ENCODE data around the gene UQCRC2. TPM values are rescaled to one million over a fixed set of nuclear protein-coding genes. Genes with fewer than 3 reads are reported as not detected.

Gene UQCRC2
- total and polyA plus RNA-seq, 2 donors (not counting 3 experiments of a cell fraction or from before 2014, with no cell fraction given) = 132 to 189 TPM

GRCh38 chr16:22012241-22012640, 59.1 kb downstream of the UQCRC2 start:
- peaks cover 91% of the 10 kb centered on the region for H3K79me2 ChIP-seq (ENCODE audit: control insufficient read depth, insufficient read depth, low read length)
- CTCF ChIA-PET = interaction anchor here (0.7 to 27.0 kb wide), 4 partner anchors 15 to 87 kb away, joined by 5 to 994 read pairs (median 6); no protein-coding TSS in a partner anchor
- H2AFZ ChIP-seq (ENCODE audit: low read depth, low read length) = no peak overlapping the region
- peaks cover 14% of the 10 kb centered on the region for H4K20me1 ChIP-seq (replicated peaks; ENCODE audit: control insufficient read depth, extremely low read depth, insufficient read depth, low read length)
- POLR2A ChIA-PET = no interaction called here
- no peak overlapping the region for H3K9ac ChIP-seq (replicated peaks; ENCODE audit: extremely low read depth, insufficient read depth, low read length)
- dilution Hi-C loops (cut with MboI; ENCODE audit: extremely low pct_ligation_motif_present, low sequenced_read_pairs) = no loop called here
- peaks cover 19% of the 10 kb centered on the region for H3K4me1 ChIP-seq (ENCODE audit: control insufficient read depth, extremely low read depth, insufficient read depth, low read length)
- no peaks in the 10 kb centered on the region for H3K9me3 ChIP-seq (replicated peaks; ENCODE audit: control insufficient read depth, insufficient read depth, low read length)
- no peak overlapping the region for H3K27ac ChIP-seq (ENCODE audit: insufficient read depth, low read depth, low read length)
- H3K27me3 ChIP-seq (ENCODE audit: control insufficient read depth in 2 of 2, insufficient read depth in 2 of 2, low read length in 2 of 2) = no peaks in the 10 kb centered on the region
- no peak overlapping the region for H3K4me2 ChIP-seq (ENCODE audit: insufficient read depth, low read length)
- H3K4me3 ChIP-seq (replicated peaks in 1 of 3; ENCODE audit: insufficient read depth in 1 of 3, low read depth in 1 of 3, low read length in 3 of 3) = no peak overlapping the region
- FAIRE-seq (no peak), DNase-seq (ENCODE audit: low read depth, low spot score) (no peak)
- H3K36me3 ChIP-seq (ENCODE audit: control insufficient read depth in 2 of 2, extremely low read depth in 1 of 2, insufficient read depth in 2 of 2, low read length in 2 of 2) = no peaks in the 10 kb centered on the region
- no peaks in the 10 kb centered on the region for H3K9me1 ChIP-seq (replicated peaks; ENCODE audit: control insufficient read depth, extremely low read depth, insufficient read depth, low read length)
- no TSS peak for BruUV-seq (replicated peaks)
- no peak for TF ChIP-seq JUN (IDR thresholded peaks at IDR 0.05; ENCODE audit: borderline replicate concordance, insufficient read depth, insufficient read length, low read depth)
- TF ChIP-seq MAX (IDR thresholded peaks at IDR 0.05; ENCODE audit: insufficient read depth, insufficient read length) = no peak
- no peak for TF ChIP-seq MYC (IDR thresholded peaks at IDR 0.05; ENCODE audit: low read depth, low read length)
- no peak for TF ChIP-seq CTCF (IDR thresholded peaks at IDR 0.05; ENCODE audit: extremely low read depth in 1 of 2, insufficient read depth in 1 of 2, low read depth in 1 of 2, low read length in 2 of 2)
- TF ChIP-seq EZH2 (IDR thresholded peaks at IDR 0.05; ENCODE audit: borderline replicate concordance, low read depth, low read length, severe bottlenecking) = no peak
- intact Hi-C loops (cut with micrococcal nuclease) = no loop called here

GRCh38 chr16:22013486-22013885, 60.3 kb downstream of the UQCRC2 start:
- Histone ChIP-seq H3K4me3 (replicated peaks in 1 of 3; ENCODE audit: insufficient read depth in 1 of 3, low read depth in 1 of 3, low read length in 3 of 3) (no peak overlapping the region), H3K4me2 (ENCODE audit: insufficient read depth, low read length) (no peak overlapping the region), H3K9ac (replicated peaks; ENCODE audit: extremely low read depth, insufficient read depth, low read length) (no peak overlapping the region), H3K36me3 (ENCODE audit: control insufficient read depth in 2 of 2, extremely low read depth in 1 of 2, insufficient read depth in 2 of 2, low read length in 2 of 2) (no peaks in the 10 kb centered on the region), H3K4me1 (ENCODE audit: control insufficient read depth, extremely low read depth, insufficient read depth, low read length) (peaks cover 19% of the 10 kb centered on the region), H3K27ac (ENCODE audit: insufficient read depth, low read depth, low read length) (no peak overlapping the region), H3K79me2 (ENCODE audit: control insufficient read depth, insufficient read depth, low read length) (peaks cover 99% of the 10 kb centered on the region), H3K9me1 (replicated peaks; ENCODE audit: control insufficient read depth, extremely low read depth, insufficient read depth, low read length) (no peaks in the 10 kb centered on the region), H2AFZ (ENCODE audit: low read depth, low read length) (no peak overlapping the region), H3K9me3 (replicated peaks; ENCODE audit: control insufficient read depth, insufficient read depth, low read length) (no peaks in the 10 kb centered on the region), H3K27me3 (ENCODE audit: control insufficient read depth in 2 of 2, insufficient read depth in 2 of 2, low read length in 2 of 2) (no peaks in the 10 kb centered on the region), H4K20me1 (replicated peaks; ENCODE audit: control insufficient read depth, extremely low read depth, insufficient read depth, low read length) (peaks cover 14% of the 10 kb centered on the region)
- ChIA-PET CTCF (interaction anchor here (27.0 kb wide), 1 partner anchor 64 kb away, joined by 994 read pairs; no protein-coding TSS in a partner anchor), POLR2A (no interaction called here)
- intact Hi-C loops (cut with micrococcal nuclease) = no loop called here
- no TSS peak for BruUV-seq (replicated peaks)
- dilution Hi-C loops (cut with MboI; ENCODE audit: extremely low pct_ligation_motif_present, low sequenced_read_pairs) = no loop called here
- DNase-seq (ENCODE audit: low read depth, low spot score) (no peak), FAIRE-seq (no peak)
- TF ChIP-seq MYC (IDR thresholded peaks at IDR 0.05; ENCODE audit: low read depth, low read length) (no peak), POLR2A (IDR thresholded peaks at IDR 0.05; ENCODE audit: low read depth, low read length) (no peak), FOS (IDR thresholded peaks at IDR 0.05; ENCODE audit: borderline replicate concordance, insufficient read depth, low read length) (no peak), EZH2 (IDR thresholded peaks at IDR 0.05; ENCODE audit: borderline replicate concordance, low read depth, low read length, severe bottlenecking) (no peak), GATA2 (IDR thresholded peaks at IDR 0.05; ENCODE audit: insufficient read depth, insufficient read length, low read depth, low read length) (no peak), JUN (IDR thresholded peaks at IDR 0.05; ENCODE audit: borderline replicate concordance, insufficient read depth, insufficient read length, low read depth) (no peak), POLR2AphosphoS5 (IDR thresholded peaks at IDR 0.05; ENCODE audit: insufficient read depth, low read depth, low read length) (no peak), MAX (IDR thresholded peaks at IDR 0.05; ENCODE audit: insufficient read depth, insufficient read length) (no peak), CTCF (IDR thresholded peaks at IDR 0.05; ENCODE audit: extremely low read depth in 1 of 2, insufficient read depth in 1 of 2, low read depth in 1 of 2, low read length in 2 of 2) (no peak)

Data from endothelial cell of umbilical vein (primary cell).